Activated effector memory CD4-positive, alpha-beta T cell treated with anti-CD3 and anti-CD28 coated beads, Interleukin-2, amount 50 U/mL, for 16 hours (primary cell): ENCODE data around the gene TOLLIP.

Experiments
- DNase-seq: peaks from one replicate; pipeline ENCODE4 v3.0.0-alpha.2; 2020

The TOLLIP gene

GRCh38 chr11:1343391-1344055 is 34.1 kb upstream of the TOLLIP start:
- DNase-seq: peak; percentile 38

DNA sequence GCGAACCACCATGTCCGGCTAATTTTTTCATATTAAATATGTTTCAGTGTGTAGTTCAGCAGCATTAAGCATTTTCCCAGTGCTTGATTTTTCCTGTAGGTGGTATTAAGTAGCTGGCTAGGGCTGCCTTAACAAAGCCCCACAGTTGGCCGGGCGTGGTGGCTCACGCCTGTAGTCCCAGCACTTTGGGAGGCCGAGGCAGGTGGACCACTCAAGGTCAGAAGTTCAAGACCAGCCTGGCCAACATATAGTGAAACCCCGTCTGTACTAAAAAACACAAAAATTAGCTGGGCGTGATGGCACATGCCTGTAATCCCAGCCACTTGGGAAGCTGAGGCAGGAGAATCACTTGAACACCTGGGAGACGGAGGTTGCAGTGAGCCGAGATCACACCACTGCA is 33.5 kb upstream of the TOLLIP start:
- peak; percentile 30 for DNase-seq

GRCh38 chr11:1341928-1342524 is 32.6 kb upstream of the TOLLIP start:
- DNase-seq: peak; percentile 43

DNA sequence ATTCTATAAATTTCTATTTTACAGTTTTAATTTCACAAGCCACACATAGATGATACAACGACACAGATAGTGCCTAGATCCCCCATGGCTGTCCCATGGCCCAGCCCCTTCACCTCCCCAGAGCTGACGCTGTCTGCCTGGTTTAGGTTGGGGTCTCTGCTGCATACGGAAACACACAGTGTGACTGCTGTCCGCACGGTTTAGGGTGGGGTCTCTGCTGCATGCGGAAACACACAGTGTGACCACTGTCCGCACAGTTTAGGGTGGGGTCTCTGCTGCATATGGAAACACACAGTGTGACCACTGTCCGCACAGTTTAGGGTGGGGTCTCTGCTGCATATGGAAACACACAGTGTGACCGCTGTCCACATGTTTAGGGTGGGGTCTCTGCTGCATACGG is 31.8 kb upstream of the TOLLIP start:
- DNase-seq: peak; percentile 48

DNA sequence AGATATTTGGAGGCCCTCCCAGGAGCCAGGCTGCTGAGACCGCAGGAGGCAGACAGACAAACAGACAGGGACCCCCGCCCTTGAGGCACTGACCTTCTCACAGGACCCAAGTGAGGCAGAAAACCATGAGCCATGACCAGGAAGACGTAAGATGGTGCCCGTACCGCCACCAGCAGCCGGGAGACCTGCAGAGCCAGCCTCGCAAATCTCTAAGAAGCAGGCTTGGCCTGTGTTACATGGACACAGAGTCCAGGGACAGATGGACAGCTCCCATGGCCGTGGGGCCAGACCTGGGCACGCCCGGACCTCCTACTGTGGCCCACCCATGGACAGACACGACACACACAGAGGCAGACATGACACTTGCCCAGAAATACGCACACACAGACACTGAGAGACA is 30.7 kb upstream of the TOLLIP start:
- peak; percentile 58 for DNase-seq

GRCh38 chr11:1339066-1339675 is 29.7 kb upstream of the TOLLIP start:
- DNase-seq: peak; percentile 27

DNA sequence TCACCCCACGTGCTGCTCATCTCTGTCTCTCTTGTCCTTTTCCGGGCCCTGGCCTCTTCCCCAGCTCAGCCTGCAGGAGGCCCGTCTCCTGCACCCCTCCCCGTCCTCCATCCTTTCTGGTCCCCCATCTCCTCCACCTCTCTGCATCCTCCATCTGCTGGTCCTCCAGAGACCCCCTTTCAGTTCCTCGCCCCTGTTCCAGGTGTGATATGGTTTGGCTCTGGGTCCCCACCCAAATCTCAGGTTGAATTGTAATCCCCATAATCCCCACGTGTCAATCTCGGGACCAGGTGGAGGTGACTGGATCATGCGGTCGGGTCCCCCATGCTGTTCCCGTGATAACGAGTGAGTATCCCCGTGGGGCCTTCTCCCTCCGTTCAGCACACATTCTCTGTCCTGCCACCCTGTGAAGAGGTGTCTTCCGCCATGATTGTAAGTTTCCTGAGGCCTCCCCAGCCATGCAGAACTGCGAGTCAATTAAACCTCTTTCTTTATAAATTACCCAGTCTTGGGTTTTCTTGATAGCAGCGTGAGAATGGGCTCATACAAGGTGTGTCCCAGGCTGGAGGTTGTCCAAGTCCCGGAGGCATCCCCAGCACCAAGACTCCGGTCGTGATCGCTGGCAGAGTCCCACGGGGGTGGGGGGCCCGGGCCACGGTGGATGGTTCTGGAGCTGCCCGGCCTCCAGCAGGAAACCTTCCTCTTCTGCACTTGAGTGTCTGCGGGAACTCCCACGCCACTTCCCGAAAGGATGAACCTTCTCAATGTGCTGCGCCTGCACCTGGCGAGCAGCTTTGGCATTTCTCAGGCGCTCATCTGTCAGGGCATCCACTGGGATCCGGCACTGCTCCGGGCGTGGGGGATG is 29.0 kb upstream of the TOLLIP start:
- DNase-seq: peak; percentile 68

DNA sequence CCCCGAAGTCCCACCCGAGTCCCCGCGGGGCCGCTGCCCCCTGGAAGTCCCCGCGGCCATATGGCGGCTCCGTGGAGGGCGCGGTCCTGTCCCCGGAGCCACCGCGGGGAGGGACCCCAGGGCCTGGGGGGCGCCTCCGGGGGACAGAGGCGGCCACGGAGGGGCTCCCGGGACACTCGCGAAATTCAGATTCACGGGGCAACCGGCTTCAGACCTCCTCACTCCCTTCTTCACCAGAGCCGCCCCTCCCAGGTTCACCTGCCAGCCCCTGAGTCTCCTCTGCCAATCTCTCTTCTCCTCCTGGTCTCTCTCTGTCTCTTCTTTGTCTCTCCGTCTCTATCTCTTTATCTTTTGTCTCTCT is 28.2 kb upstream of the TOLLIP start:
- peak; percentile 64 for DNase-seq

DNA sequence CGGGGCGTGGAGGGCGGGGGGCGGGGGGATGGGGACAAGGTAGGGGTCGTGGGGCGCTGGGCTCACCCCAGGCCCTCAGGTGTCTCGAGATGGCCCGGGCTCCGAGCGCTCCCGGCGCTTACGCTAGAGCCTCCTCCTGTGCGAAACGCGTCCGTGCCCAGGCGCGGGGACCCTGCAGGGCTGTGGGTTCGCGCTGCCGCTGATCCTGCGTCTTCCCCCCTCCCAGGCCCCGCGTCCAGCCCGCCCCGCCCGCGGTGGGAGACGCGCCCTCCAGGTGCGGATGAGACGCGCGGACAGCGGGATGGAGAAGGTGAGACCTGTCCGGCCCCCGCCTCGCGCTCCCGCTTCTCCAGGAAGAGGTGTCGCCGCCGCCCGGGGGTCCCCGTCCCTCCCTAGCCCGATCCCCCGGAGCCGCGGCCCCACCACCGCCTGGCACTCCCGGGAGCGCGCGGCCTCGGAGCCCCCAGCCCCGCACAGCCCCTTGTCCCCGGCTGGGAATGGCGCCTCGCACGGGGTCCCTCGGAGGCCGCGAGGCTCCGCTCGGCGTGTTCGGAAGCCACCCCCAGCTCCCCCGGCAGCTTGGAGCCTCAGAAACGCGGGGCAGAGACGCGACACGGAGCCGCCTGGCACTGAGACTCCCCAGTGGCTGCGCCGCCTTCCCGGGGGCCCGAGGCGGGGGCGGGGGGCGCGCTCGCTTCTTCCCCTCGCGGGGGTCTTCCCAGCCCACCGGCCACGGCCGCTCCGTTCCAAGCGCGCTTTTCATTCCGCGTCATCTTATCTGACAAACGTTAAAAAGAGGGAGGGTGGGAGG is 27.6 kb upstream of the TOLLIP start:
- peak; percentile 81 for DNase-seq

- peak; percentile 84 for DNase-seq
These were observed 26.7 kb upstream of the TOLLIP start for GRCh38 chr11:1335811-1336761.

GRCh38 chr11:1335264-1335810 is 25.9 kb upstream of the TOLLIP start:
- DNase-seq: no peak

GRCh38 chr11:1333860-1334259 is 24.4 kb upstream of the TOLLIP start:
- no peak for DNase-seq

- DNase-seq: no peak
These were observed 23.8 kb upstream of the TOLLIP start for GRCh38 chr11:1333091-1333772.

GRCh38 chr11:1330473-1330872 is 21.0 kb upstream of the TOLLIP start:
- DNase-seq: peak; percentile 80

DNA sequence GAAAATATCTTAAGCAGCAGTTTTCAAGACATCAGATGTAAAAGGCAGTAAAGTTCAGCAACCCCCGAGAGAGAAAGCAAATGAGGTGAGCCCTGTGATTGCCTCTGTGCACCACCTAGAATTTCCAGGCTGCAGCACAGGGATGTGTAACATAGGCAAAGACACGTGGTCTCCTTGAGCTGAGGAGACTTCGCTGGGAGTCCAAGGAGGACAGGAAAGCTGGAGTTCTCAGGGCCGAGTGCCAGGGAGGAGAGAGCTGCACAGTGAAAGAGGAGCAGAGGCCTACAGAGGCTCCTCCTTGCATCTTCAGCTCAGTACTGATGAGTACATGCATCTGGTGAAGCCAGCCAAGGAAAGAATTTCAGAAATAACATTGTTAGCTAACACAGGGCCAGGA is 17.6 kb upstream of the TOLLIP start:
- peak; percentile 28 for DNase-seq

GRCh38 chr11:1326435-1327063 is 17.1 kb upstream of the TOLLIP start:
- DNase-seq: peak; percentile 52

- no peak for DNase-seq
These were observed 14.3 kb upstream of the TOLLIP start for GRCh38 chr11:1323774-1324173.

- no peak for DNase-seq
These were observed 8.6 kb upstream of the TOLLIP start for GRCh38 chr11:1317993-1318392.

DNA sequence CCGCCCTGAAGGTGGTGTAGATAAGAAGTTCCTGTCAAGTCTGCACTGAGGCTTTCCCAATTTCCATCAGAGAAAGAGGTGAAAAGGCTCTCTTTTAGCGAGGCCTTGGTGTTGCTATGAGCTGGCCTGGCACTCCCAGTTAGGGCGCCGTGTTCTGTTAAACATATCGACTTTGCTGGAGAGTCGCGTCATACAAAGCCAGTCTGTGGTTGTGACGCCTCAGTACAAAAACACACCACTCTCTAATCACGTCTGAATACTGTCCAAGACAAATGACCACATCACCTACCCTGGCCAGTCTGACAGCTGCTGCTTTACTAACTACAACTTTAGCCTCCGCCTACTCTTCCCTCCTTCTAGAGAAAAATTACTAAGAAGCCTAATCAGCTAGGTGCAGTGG is 8.0 kb upstream of the TOLLIP start:
- no peak for DNase-seq
